IMR-90 (cell line): Measurements from ENCODE around the gene SATB2. TPM values are rescaled to one million over a fixed set of nuclear protein-coding genes. Genes with fewer than 3 reads are reported as not detected.

Experiments
- ATAC-seq: fragments of 200-7000 bp; cut with Tn5 transposase; 2 replicates; pipeline ENCODE4 v1.9.1; 2020; ENCODE audit warnings: low read depth, mild to moderate bottlenecking, moderate library complexity
- BruUV-seq: library from RNA; stranded (reverse); fragments of 400-500 nt; replicated peaks from 2 replicates; lab custom pipeline; 2021; lab: Mats Ljungman, UMichigan
- CTCF ChIA-PET: fragments of 300-600 bp; formaldehyde crosslinking; extraction: SDS; loops from one replicate; lab custom pipeline; 2021; ENCODE audit warnings: antibody characterized with exemption; lab: Yijun Ruan, JAX
- POLR2A ChIA-PET: fragments of 300-600 bp; sonication (Branson Sonifier 250); formaldehyde crosslinking; loops from one replicate; lab custom pipeline; 2022; ENCODE audit warnings: antibody characterized with exemption; ENCODE audit not compliant: unreplicated experiment; lab: Charles Lee
- DNase-seq: peaks from one replicate; pipeline ENCODE4 v3.0.0; 2013
- H2AFZ ChIP-seq: replicated peaks from 2 replicates; pipeline ENCODE3; 2013; ENCODE audit warnings: low read length, mild to moderate bottlenecking; ENCODE audit not compliant: poor library complexity
- H2AK5ac ChIP-seq: 2 replicates; pipeline ENCODE4 v1.6.1; 2013; ENCODE audit warnings: low read depth, low read length, inconsistent platforms
- H2AK9ac ChIP-seq: replicated peaks from 2 replicates; pipeline ENCODE3; 2013; ENCODE audit warnings: mild to moderate bottlenecking, low read depth, low read length, moderate library complexity; ENCODE audit not compliant: poor library complexity
- H2BK120ac ChIP-seq: 2 replicates; pipeline ENCODE4 v1.6.1; 2013; ENCODE audit warnings: low read depth, low read length, inconsistent platforms
- H2BK15ac ChIP-seq: 3 replicates; pipeline ENCODE4 v1.6.1; 2013; ENCODE audit warnings: low read depth, low read length, inconsistent platforms
- H2BK20ac ChIP-seq: 2 replicates; pipeline ENCODE4 v1.6.1; 2013; ENCODE audit warnings: low read depth, mild to moderate bottlenecking, inconsistent platforms, low read length, moderate library complexity
- H2BK5ac ChIP-seq: 2 replicates; pipeline ENCODE4 v1.6.1; 2013; ENCODE audit warnings: mild to moderate bottlenecking, low read depth, low read length, inconsistent platforms; ENCODE audit not compliant: poor library complexity, severe bottlenecking
- H3K14ac ChIP-seq: replicated peaks from 2 replicates; pipeline ENCODE4 v1.6.1; 2013; ENCODE audit warnings: low read depth, low read length, inconsistent platforms
- H3K18ac ChIP-seq: 2 replicates; pipeline ENCODE4 v1.6.1; 2013; ENCODE audit warnings: low read depth, low read length, control low read depth
- H3K23ac ChIP-seq: 2 replicates; pipeline ENCODE4 v1.6.1; 2013; ENCODE audit warnings: low read depth, low read length, inconsistent platforms
- H3K27ac ChIP-seq: 2 replicates; pipeline ENCODE4 v1.5.1; 2013; ENCODE audit warnings: mild to moderate bottlenecking, control low read depth, low read length; ENCODE audit not compliant: insufficient read depth
- H3K27me3 ChIP-seq: 2 replicates; pipeline ENCODE4 v1.6.1; 2013; ENCODE audit warnings: low read length; ENCODE audit not compliant: control insufficient read depth, insufficient read depth
- H3K36me3 ChIP-seq: 2 replicates; pipeline ENCODE4 v1.6.1; 2013; ENCODE audit warnings: low read length, mixed read lengths; ENCODE audit not compliant: control insufficient read depth, insufficient read depth
- H3K4ac ChIP-seq: 2 replicates; pipeline ENCODE4 v1.6.1; 2013; ENCODE audit warnings: low read depth, low read length, inconsistent platforms
- H3K4me1 ChIP-seq: 2 replicates; pipeline ENCODE4 v1.6.1; 2013; ENCODE audit warnings: low read length, mixed read lengths; ENCODE audit not compliant: control insufficient read depth, insufficient read depth
- H3K4me2 ChIP-seq: 2 replicates; pipeline ENCODE4 v1.6.1; 2013; ENCODE audit warnings: low read depth, mild to moderate bottlenecking, control low read depth, low read length, moderate library complexity
- H3K4me3 ChIP-seq: 2 replicates; pipeline ENCODE4 v1.5.1; 2013; ENCODE audit warnings: low read depth, mild to moderate bottlenecking, control low read depth, low read length, moderate library complexity; ENCODE audit not compliant: insufficient read depth
- H3K56ac ChIP-seq: 2 replicates; pipeline ENCODE4 v1.6.1; 2013; ENCODE audit warnings: low read length, inconsistent platforms; ENCODE audit not compliant: insufficient read depth; ENCODE audit errors: extremely low read depth
- H3K79me1 ChIP-seq, 2 experiments: 2 replicates each; pipeline ENCODE4 v1.6.1; 2013; ENCODE audit warnings: low read length in 2 of 2, inconsistent platforms in 1 of 2, low read depth in 1 of 2
- H3K9ac ChIP-seq: 2 replicates; pipeline ENCODE4 v1.6.1; 2013; ENCODE audit warnings: low read depth, low read length, control low read depth
- H3K9me1 ChIP-seq: 2 replicates; pipeline ENCODE4 v1.6.1; 2013; ENCODE audit warnings: low read length, inconsistent platforms; ENCODE audit not compliant: insufficient read depth
- H3K9me3 ChIP-seq: 2 replicates; pipeline ENCODE4 v1.6.1; 2013; ENCODE audit warnings: low read length; ENCODE audit not compliant: control insufficient read depth, insufficient read depth
- H4K20me1 ChIP-seq: 2 replicates; pipeline ENCODE4 v1.6.1; 2013; ENCODE audit warnings: low read length, inconsistent platforms; ENCODE audit not compliant: insufficient read depth
- H4K5ac ChIP-seq: 2 replicates; pipeline ENCODE4 v1.6.1; 2013; ENCODE audit warnings: mild to moderate bottlenecking, low read depth, low read length, control low read depth
- H4K8ac ChIP-seq, 2 experiments: 2 replicates each; pipeline ENCODE4 v1.6.1; 2013; ENCODE audit warnings: low read depth in 2 of 2, low read length in 2 of 2, control low read depth in 1 of 2, inconsistent platforms in 1 of 2
- H4K91ac ChIP-seq: 2 replicates; pipeline ENCODE4 v1.6.1; 2013; ENCODE audit warnings: low read depth, low read length, inconsistent platforms; ENCODE audit not compliant: insufficient read depth
- BHLHE40 ChIP-seq: fragments of 150-350 bp; IDR thresholded peaks from 2 replicates; pipeline ENCODE4 v1.6.1; 2016; ENCODE audit warnings: mild to moderate bottlenecking, low read depth, low read length
- CHD1 ChIP-seq: IDR thresholded peaks from 2 replicates; pipeline ENCODE4 v1.6.1; 2012; ENCODE audit warnings: low read depth, low read length, improper control_type of control experiment
- MAFK ChIP-seq: IDR thresholded peaks from 2 replicates; pipeline ENCODE4 v1.6.1; 2012; ENCODE audit warnings: low read depth, low read length, improper control_type of control experiment
- MAZ ChIP-seq: IDR thresholded peaks from 2 replicates; pipeline ENCODE4 v1.6.1; 2012; ENCODE audit warnings: low read depth, mild to moderate bottlenecking, low read length, improper control_type of control experiment, moderate library complexity, borderline replicate concordance
- RAD21 ChIP-seq: IDR thresholded peaks from 2 replicates; pipeline ENCODE4 v1.6.1; 2012; ENCODE audit warnings: low read length, improper control_type of control experiment
- RCOR1 ChIP-seq: IDR thresholded peaks from 2 replicates; pipeline ENCODE4 v1.6.1; 2012; ENCODE audit warnings: mild to moderate bottlenecking, low read length, improper control_type of control experiment; ENCODE audit not compliant: insufficient replicate concordance
- SMC3 ChIP-seq: fragments of 150-350 bp; IDR thresholded peaks from 2 replicates; pipeline ENCODE4 v1.6.1; 2016; ENCODE audit warnings: low read depth, mild to moderate bottlenecking, antibody characterized with exemption, low read length, moderate library complexity
- WGBS, 2 experiments: methylation state at CpG; one replicate each; pipeline versions ENCODE4 v1.1.5 to v1.1.7; 2013; ENCODE audit warnings: missing lambda C conversion rate in 2 of 2; ENCODE audit not compliant: insufficient read length in 1 of 2; ENCODE audit errors: extremely low coverage in 2 of 2; 5-methylcytosine and 5-hydroxymethylcytosine counted together
- dilution Hi-C: fragments of 300-500 bp; cut with HindIII; formaldehyde crosslinking; loops from one replicate; pipeline ENCODE4 v1.14.3; 2018; ENCODE audit warnings: low sequenced_read_pairs; ENCODE audit not compliant: unreplicated experiment
- in situ Hi-C: fragments of 300-500 bp; cut with MboI; formaldehyde crosslinking; loops from 3 replicates; pipeline ENCODE4 v1.14.3; 2019; ENCODE audit warnings: low sequenced_read_pairs, inconsistent platforms, mixed read lengths
- intact Hi-C: fragments of 100-400 bp; cut with micrococcal nuclease; formaldehyde crosslinking; loops from 2 replicates; pipeline ENCODE4 v1.10.0; 2022
- polyA plus RNA-seq, 3 experiments: library from polyadenylated mRNA; depleted of rRNA; stranded (reverse); fragments of >200 nt; gene quantifications; 2 replicates each; pipeline ENCODE4 v1.2.3, GENCODE V29; 2012; ENCODE audit warnings: low replicate concordance in 1 of 3
- total RNA-seq: library from RNA; depleted of rRNA; stranded (reverse); fragments of >200 nt; gene quantifications from 2 replicates; pipeline ENCODE4 v1.2.3, GENCODE V29; 2012
- TF ChIP-seq, protein P1 (sequence below): conservative IDR thresholded peaks from 2 replicates; pipeline ENCODE4 v1.5.1; 2012; ENCODE audit warnings: mild to moderate bottlenecking, low read depth, low read length, improper control_type of control experiment
- TF ChIP-seq, protein P2 (sequence below): fragments of 150-350 bp; IDR thresholded peaks from 2 replicates; pipeline ENCODE4 v1.6.1; 2016; ENCODE audit warnings: low read depth, mild to moderate bottlenecking, low read length, moderate library complexity, borderline replicate concordance

Gene SATB2
- total and polyA plus RNA-seq, 2 of the 4 experiments (the other 2 are of a cell fraction) = 6.2 to 8.4 TPM

GRCh38 chr2:199456383-199457146 lies 1.2 kb downstream of the SATB2 start:
- no peak overlapping the region for H4K5ac ChIP-seq
- no peaks in the 10 kb centered on the region for H3K9me3 ChIP-seq
- peak overlapping the region; percentile 32 for H2BK120ac ChIP-seq
- H3K4me2 ChIP-seq = peak overlapping the region; percentile 95
- H3K23ac ChIP-seq = peak overlapping the region; percentile 94
- H3K56ac ChIP-seq = 0 out of 2 replicates have a peak overlapping the region, but pooled peaks have one; percentile 42
- no peaks in the 10 kb centered on the region for H4K20me1 ChIP-seq
- H2BK5ac ChIP-seq = peak overlapping the region; percentile 72
- intact Hi-C loops (loop anchor here (5.0 kb wide), 1 partner anchor 434 kb away; no protein-coding TSS in a partner anchor), dilution Hi-C loops (no loop called here), in situ Hi-C loops (no loop called here)
- 4% methylated on average over 9 of the region's 44 CpGs; no CpG with 5 or more reads in 1 of the 2 experiments for WGBS, 2 experiments
- peak overlapping the region; percentile 61 for H3K9ac ChIP-seq
- H3K36me3 ChIP-seq = no peaks in the 10 kb centered on the region
- H2BK15ac ChIP-seq = no peak overlapping the region
- CTCF ChIA-PET = no interaction called here
- no peak for TF ChIP-seq CHD1
- TF ChIP-seq RAD21 = no peak
- TF ChIP-seq BHLHE40 = no peak
- TF ChIP-seq, protein P1, sequence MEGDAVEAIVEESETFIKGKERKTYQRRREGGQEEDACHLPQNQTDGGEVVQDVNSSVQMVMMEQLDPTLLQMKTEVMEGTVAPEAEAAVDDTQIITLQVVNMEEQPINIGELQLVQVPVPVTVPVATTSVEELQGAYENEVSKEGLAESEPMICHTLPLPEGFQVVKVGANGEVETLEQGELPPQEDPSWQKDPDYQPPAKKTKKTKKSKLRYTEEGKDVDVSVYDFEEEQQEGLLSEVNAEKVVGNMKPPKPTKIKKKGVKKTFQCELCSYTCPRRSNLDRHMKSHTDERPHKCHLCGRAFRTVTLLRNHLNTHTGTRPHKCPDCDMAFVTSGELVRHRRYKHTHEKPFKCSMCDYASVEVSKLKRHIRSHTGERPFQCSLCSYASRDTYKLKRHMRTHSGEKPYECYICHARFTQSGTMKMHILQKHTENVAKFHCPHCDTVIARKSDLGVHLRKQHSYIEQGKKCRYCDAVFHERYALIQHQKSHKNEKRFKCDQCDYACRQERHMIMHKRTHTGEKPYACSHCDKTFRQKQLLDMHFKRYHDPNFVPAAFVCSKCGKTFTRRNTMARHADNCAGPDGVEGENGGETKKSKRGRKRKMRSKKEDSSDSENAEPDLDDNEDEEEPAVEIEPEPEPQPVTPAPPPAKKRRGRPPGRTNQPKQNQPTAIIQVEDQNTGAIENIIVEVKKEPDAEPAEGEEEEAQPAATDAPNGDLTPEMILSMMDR = no peak
- no peak for TF ChIP-seq MAFK
- TF ChIP-seq SMC3 = no peak
- no peak for TF ChIP-seq MAZ
- no peak for TF ChIP-seq RCOR1
- TF ChIP-seq, protein P2, sequence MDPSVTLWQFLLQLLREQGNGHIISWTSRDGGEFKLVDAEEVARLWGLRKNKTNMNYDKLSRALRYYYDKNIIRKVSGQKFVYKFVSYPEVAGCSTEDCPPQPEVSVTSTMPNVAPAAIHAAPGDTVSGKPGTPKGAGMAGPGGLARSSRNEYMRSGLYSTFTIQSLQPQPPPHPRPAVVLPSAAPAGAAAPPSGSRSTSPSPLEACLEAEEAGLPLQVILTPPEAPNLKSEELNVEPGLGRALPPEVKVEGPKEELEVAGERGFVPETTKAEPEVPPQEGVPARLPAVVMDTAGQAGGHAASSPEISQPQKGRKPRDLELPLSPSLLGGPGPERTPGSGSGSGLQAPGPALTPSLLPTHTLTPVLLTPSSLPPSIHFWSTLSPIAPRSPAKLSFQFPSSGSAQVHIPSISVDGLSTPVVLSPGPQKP = no peak
- ATAC-seq (no peak), DNase-seq (no peak)
- no peaks in the 10 kb centered on the region for H3K9me1 ChIP-seq
- H3K27me3 ChIP-seq = no peaks in the 10 kb centered on the region
- BruUV-seq = no TSS peak
- peak overlapping the region; percentile 78 for H3K4me3 ChIP-seq
- peak overlapping the region; percentile 76 for H2AK9ac ChIP-seq
- H3K4ac ChIP-seq = peak overlapping the region; percentile 65; the same call in 1 of the 2 replicates
- no peak overlapping the region for H3K18ac ChIP-seq
- H4K91ac ChIP-seq = no peak overlapping the region; the same call in 1 of the 2 replicates
- no peak overlapping the region for H4K8ac ChIP-seq
- H2AK5ac ChIP-seq = no peak overlapping the region
- peaks cover 11 to 33% of the 10 kb centered on the region in 2 experiments for H3K79me1 ChIP-seq
- no peaks in the 10 kb centered on the region; the same call in 1 of the 2 replicates for H3K4me1 ChIP-seq
- H2AFZ ChIP-seq = peak overlapping the region; percentile 87
- peak overlapping the region; percentile 26 for H3K27ac ChIP-seq
- no peak overlapping the region for H2BK20ac ChIP-seq
- POLR2A ChIA-PET = no interaction called here
- H3K14ac ChIP-seq = no peak overlapping the region
